Smooth muscle cell of the coronary artery (primary cell): ENCODE results near the gene RNF19B. TPM values are rescaled to one million over a fixed set of nuclear protein-coding genes. Genes with fewer than 3 reads are reported as not detected.

ENCODE experiments used
- total RNA-seq: library from RNA; depleted of rRNA; stranded (reverse); fragments of >200 nt; gene quantifications from 2 replicates; pipeline ENCODE4 v1.2.3, GENCODE V29; 2014; ENCODE audit warnings: low replicate concordance

The RNF19B gene
- 13.7 and 14.6 TPM in 2 replicates for total RNA-seq

GRCh38 chr1:32964461-32965250 is at the start of gene RNF19B:
TSS of gene RNF19B (minus strand) at chr1:32964809. CDS start at chr1:32964685, 124 bp downstream.

GRCh38 chr1:32900956-32901822 is 63.4 kb downstream of the RNF19B start, which contains the start of gene TMEM54:
TSS of gene TMEM54 (minus strand) at chr1:32901389. CDS start at chr1:32901238, 151 bp downstream.

Other genes with a start within 250 kb of the RNF19B start
- 70.1 and 160 TPM in 2 replicates for gene YARS1, start 147.5 kb downstream of the RNF19B start, total RNA-seq
- gene S100PBP, start 147.2 kb downstream of the RNF19B start, total RNA-seq: 28.9 and 77.8 TPM in 2 replicates
- gene FNDC5, start 93.9 kb downstream of the RNF19B start, total RNA-seq: 2.0 and 8.7 TPM in 2 replicates
- gene HPCA, start 78.3 kb downstream of the RNF19B start, total RNA-seq: not detected in 2 replicates
- 15.3 and 55.1 TPM in 2 replicates for gene TMEM54, start 63.4 kb downstream of the RNF19B start, total RNA-seq
- 36.4 and 88.5 TPM in 2 replicates for gene AK2, start 72.1 kb upstream of the RNF19B start, total RNA-seq
- 4.8 and 10.2 TPM in 2 replicates for gene AZIN2, start 116.3 kb upstream of the RNF19B start, total RNA-seq
- 0.70 and 2.2 TPM in 2 replicates for gene TRIM62, start 217.2 kb upstream of the RNF19B start, total RNA-seq